Stimulated activated CD8-positive, alpha-beta memory T cell treated with anti-CD3 and anti-CD28 coated beads, Interleukin-7, amount 100 ng/mL, for 1 hour (primary cell): ENCODE measurements around the gene NARF.

Source experiments
- DNase-seq, 2 donors: peaks; one replicate each; pipeline ENCODE4 v3.0.0-alpha.2; 2020; ENCODE audit warnings: low read depth in 2 of 2

NARF gene

DNA sequence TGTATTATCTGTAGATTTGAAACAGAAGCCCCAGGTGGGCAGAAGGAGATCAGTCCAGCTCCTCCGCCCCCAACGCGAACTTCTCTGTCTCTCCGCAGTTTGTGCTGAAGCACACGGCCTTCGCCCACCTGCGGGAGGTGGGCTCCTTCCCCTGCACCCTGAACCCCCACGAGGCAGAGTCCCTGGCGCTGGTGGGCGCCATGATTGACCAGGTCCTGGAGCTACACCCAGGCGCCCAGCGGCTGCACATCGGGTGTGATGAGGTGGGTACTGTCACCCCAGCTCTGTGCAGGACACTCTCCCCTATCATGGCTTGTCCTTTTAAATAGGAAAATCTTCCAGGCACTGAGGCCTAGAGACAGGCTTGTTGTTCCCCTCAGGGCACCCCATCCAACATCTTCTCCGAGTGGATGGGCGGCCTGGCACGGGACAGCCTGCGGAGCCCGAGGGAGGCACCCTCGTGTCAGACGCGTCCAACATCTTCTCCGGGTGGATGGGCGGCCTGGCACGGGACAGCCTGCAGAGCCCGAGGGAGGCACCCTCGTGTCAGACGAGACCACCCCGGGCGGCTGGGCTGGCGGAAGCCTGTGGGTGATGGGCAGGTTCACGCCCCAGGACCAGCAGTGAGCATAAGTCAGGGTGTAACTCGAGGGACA lies 24.9 kb upstream of the NARF start:
- no peak for DNase-seq

DNA sequence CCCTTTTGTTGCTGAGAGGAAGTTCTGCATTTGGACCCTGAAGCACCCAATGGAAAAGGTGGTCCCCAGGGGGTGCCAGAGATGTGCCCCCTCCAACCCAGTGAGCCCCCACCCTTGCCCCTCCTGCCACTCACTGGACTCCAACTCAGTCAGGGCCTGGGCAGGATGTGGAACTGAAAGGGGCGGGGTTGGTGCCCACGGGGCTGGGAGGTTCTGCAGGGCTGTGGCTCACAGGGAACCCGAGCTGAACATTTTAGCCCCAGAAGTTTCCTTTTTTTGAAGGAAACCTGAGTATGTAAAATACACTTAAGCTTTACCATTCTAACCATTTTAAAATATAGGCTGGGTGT lies 24.4 kb upstream of the NARF start:
- DNase-seq, result no peak

DNA sequence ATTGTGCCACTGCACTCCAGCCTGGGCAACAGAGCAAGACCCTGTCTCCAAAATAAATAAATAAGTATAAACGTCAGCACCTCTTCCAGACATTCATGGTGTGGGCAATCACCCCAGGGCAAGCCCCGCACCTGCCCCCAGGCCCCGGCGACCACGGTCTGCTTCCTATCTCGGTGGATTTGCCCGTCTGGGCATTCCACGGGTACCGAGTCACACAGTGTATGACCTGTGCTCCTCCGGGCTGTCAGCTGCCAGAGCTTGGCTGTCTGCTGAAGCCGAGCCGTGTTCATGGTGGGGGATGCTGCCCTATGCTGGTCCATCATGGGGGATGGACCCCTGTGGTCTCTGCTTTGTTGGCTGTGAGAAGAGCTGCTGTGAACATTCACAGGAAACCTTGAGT lies 23.4 kb upstream of the NARF start:
- DNase-seq, result no peak

DNA sequence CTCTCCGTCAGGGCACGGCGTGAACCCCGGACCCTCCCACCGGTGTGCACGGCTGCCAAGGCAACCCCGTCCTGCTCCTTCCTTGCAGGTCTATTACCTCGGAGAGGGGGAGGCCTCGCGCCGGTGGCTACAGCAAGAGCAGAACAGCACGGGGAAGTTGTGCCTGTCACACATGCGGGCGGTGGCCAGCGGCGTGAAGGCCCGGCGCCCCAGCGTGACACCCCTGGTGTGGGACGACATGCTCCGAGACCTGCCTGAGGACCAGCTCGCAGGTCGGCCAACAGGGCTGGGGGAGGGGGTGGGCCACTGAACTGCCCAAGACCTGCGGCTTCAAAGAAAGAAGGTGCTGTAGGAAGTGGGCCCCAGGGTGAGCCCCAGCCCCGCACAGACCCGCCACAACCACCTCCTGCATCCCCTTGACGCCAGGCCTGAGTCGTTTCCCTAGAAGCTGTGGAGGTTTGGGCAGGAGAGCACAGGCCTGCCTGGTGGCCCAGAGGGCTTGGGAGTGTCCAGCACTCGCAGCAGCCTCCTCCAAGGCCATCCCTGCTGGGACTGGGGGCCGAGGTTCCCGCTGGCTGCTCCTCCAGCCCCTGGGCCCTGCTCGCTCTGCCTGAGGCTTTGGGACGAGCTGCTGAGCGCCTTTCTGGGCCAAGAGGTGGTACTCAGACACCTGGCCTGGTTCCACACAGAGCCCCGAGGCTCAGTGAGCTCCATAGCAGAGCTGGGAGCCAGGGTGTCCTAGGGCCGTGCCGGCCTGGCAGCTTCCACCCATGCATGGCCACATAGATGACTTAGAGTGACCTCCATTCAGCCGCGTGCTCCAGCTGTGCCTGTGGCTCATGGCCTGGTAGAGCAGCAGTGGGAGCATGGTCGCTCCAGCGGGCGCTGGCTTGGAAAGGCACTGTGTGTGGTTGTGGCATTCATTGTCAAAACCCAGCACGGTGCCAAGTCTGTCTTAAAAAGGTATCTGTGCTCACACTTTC lies 22.6 kb upstream of the NARF start:
- DNase-seq, result no peak

DNA sequence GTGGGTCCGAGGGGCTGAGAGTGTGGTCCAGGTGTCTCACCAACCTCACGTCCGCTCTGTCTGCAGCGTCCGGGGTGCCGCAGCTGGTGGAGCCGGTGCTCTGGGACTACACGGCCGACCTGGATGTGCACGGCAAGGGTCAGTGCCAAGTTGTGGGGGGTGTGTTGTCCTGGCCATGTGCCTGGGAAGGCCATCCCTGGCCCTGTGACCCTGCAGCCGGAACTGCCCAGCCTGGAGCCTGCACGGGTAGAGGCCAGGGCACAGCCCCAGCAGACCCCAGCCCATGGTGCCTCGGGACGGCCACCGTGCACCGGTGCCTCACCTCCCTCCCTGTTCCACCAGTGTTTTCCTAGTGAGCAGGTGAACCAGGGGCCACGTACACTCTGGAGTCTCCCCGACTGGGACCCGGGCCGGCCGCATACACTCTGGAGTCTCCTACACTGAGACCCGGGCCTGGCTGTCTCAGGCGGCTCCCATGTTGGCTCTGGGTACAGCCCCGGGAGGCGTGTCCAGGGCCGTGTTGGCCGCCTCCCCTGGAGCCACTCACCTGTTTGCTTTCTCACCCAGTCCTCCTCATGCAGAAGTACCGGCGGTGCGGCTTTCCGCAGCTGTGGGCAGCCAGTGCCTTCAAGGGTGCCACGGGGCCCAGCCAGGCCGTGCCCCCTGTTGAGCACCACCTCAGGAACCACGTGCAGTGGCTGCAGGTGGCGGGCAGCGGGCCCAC lies 21.8 kb upstream of the NARF start:
- DNase-seq, result no peak

DNA sequence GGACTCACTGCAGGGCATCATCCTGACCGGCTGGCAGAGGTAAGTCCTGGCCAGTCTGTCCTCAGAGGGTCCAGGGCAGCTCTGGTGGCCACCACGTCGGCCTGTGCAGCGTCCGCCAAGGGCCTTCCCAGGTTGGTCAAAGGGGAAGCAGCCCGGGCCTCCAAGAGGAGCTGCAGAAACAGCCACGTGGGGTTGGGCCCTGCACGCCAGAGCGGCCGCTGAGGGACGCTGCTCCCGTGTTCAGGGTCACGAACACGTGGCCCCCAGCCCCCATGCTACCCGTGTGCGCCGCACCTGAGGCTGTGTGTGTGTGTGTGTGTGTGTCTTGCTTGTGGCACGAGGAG lies 21.2 kb upstream of the NARF start:
- no peak for DNase-seq

DNA sequence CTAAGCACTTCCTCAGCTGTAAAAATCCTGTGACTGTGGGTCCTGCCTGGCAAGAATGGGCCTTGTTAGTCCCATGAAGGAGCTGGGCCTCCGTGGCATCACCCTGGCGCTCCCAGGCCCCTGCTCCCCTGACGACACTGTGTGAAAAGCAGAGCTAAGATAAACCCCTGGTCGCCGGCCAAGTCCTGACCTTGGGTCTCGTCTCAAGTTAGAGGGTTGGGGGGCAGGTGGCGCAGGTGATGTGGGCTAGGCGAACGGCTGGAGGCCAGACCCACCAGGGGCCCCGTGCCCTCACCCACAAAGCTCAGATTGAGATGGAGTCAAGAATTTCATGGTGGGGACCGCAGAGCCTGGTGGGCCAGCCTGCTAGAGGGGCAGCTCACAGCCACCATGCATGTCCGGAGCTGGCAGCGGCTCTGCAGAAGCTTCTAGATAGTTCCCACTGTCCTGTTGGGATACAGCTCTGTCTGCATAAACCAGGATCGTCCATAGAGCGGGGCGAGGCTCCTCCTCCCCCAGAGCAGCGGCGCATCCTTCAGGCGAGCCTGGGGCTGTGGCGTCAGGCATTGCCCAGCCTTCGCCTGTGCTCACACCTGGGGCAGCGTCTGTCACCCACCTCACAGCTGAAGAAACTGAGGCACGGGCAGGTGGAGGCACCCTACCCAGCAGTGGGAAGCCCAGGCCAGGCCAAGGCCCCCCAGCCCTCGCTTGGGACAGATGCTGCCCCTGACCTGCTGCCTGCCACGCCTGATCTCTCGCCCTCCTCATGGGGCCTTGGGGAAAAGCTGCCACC lies 19.9 kb upstream of the NARF start:
- no peak for DNase-seq

DNA sequence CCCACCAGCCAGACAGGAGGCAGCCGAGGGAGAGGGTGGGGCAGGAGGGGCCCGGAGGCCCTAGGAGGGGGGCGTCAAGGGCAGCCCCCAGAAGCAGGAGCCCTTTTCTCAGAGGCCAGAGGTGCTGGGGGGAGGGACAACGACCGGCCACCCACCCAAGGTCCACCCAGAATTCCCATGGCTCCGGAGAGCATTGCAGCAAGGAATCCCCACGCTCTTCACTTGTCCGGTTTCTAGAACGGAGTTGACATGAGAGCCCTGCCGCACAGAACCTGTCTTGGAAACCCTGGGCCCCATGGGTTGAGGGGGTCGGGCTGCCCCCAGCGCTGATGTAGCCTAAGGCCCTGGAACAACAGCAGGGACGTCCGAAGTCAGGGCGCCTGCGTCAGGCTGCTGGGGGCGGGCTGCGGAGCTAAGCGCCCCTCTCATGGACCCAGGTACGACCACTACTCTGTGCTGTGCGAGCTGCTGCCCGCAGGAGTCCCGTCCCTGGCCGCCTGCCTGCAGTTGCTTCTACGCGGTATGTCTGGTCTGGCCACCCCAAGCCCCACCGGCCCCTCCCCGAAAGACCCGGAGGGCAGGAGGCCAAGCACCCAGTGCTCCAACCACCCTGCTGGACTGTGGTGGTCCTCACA lies 19.2 kb upstream of the NARF start:
- DNase-seq, result no peak

DNA sequence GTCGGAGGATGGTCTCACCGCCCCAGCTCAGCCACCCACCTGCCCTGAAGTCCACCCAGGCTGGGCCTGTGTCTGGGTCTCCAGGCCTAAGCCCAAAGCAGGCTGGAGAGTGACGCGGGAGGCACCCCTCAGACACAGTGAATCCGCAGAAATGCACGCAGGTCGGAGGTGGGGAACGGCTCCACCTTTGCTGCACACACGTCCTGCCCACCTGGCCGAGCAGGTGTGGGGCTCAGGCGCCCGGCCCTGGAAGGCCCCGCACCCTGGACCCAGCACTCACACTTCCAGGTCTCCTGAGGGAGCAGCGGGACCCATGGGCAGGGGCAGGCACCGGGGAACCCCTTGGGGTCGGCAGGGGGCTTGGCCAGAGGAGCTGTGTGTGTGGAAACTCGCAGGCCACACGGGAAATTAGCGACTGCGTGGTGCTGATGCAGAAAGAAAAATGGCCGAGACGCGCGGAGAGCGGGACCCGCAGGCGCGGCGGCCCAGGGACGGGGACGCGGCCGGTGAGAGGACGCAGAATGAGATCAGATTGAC lies 18.6 kb upstream of the NARF start:
- no peak for DNase-seq

DNA sequence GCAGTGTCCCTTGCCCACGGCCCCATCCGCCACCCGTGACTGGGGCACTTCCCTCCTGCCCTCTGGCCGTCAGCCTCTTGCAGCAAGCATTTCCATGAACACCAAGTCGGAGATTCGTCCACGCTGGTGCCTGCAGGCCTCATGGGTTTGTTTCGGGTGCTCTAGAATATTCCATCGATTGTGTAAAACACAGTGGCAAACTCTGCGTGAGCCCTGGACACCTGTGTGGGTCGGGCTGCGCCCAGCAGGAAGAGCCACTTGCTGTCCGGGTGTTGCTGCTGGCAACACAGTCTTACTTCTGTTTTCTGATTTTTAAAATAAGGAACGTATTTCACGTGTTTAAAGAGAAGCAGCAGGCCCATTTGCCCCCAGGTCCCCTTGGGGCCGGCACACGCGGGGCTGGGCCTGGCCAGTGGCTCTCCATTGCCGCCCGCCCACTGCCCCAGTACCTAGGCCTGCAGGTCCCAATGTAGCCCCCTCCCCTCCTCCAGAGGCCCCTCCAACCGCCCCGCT lies 18.0 kb upstream of the NARF start:
- DNase-seq, result no peak

DNA sequence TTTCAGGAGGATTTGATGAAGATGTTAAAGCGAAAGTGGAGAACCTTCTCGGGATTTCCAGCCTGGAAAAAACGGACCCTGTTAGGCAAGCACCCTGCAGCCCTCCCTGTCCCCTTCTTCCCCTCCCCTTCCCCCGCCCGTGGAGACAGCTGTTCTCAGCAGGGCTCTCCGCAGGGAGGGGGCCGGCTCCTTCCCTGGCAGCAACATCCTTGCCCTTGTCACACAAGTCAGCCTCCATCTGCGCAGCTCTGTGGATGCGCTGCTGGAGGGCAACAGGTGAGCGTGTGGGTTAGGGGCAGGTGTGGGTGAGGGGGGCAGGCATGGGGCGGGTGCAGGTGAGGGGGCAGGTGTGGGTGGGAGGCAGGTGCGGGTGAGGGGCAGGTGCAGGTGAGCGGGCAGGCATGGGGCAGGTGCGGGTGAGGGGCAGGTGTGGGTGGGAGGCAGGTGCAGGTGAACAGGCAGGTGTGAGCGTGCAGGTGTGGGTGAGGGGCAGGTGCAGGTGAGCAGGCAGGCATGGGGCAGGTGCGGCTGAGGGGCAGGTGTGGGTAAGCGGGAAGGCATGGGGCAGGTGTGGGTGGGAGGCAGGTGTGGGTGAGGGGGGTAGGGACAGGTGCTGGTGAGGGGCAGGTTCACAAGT lies 17.4 kb upstream of the NARF start:
- DNase-seq, result no peak

DNA sequence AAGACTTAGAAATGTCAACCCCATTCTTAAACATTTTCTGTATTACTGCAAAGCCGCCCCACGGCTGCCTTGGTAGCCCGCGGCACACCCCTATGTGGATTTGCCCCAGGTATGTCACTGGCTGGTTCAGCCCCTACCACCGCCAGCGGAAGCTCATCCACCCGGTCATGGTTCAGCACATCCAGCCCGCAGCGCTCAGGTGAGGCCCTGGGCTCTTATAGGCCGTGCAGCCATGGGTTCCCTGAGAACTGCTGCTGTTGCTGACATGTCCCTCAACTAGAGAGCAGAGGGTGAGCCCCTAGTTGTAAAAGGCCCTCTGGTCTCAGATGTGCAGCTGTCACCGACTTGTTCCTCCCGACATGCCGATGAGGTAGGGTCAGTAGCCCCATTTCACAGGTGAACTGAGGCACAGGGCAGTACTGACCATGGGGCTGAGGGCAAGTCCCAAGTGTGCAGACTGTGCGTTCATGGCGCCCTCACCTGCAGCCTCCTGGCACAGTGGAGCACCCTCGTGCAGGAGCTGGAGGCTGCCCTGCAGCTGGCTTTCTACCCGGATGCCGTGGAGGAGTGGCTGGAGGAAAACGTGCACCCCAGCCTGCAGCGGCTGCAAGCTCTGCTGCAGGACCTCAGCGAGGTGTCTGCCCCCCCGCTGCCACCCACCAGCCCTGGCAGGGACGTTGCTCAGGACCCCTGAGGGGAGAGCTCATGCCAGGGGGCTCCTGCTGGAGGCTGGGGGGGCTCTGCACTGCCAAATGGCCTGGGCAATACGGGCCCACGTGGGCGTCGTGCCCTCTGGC lies 16.7 kb upstream of the NARF start:
- no peak for DNase-seq

DNA sequence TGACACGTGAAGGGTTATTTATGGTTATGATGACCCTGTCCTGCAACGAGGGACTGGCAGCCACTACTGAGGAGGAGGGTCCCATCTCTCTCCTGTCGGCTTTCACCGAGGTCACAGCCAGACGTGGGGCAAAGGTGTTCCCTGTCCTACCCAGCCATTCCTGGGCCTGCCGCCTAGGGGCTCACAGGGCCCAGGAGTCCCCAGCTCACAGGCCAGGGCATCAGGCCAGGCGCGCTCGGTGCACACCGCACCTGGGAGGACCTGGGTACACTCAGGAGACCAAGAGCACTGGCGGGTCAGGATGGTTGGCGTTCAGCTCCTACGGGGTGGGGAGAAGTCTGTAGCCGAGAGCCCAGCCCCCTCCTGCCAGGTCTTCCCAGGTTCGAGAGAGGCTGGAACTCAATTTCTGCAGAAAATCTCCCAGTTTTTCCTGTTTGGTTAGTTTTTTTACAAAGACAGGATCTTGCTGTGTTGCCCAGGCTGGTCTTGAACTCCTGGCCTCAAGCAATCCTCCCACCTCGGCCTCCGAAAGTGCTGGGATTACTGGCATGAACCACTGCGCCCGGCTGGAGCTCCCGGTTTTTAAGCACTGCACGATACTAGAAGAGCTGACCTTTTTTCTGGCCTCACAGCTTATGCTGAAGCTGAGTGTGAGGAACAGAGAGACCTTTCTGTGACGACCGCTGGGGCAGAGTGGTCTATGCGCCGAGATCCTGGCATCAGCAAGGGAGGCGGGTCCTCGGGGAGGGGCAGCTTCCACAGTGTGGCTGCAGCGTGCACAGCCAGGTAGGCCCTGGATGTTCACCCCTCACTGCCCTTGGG lies 15.7 kb upstream of the NARF start:
- DNase-seq, result no peak

DNA sequence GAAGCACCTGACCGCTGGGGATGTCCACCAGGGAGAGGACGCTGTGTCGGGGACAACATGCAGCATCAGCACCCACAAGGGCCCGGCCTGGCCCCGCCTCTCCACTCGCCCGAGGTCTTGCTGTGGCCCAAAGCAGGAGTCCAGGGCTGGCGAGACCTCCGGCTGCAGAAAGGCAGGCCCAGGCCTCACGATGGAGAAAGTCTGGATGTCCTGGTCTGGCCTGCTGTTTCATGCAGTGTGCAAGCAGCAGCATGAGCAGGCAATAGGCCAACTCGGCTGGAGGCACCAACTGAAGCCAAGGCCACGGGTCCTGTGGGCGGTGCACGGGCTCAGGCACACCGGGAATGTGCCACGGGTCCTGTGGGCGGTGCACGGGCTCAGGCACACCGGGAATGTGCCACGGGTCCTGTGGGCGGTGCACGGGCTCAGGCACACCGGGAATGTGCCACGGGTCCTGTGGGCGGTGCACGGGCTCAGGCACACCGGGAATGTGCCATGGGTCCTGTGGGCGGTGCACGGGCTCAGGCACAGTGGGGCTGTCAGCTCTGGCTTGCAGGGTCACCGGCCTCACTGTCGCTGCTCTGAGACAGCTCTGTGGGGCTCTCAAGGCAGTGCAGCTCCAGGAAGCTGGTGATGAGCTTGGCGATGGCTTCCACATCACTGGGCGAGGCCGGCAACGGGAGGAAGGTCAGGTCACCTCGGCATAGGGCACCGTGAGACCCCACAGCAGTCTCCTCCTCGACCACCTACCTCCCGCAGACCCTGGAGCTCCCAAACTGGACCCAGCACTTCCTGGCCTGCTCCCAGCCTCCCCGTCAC lies 14.9 kb upstream of the NARF start:
- no peak for DNase-seq

DNA sequence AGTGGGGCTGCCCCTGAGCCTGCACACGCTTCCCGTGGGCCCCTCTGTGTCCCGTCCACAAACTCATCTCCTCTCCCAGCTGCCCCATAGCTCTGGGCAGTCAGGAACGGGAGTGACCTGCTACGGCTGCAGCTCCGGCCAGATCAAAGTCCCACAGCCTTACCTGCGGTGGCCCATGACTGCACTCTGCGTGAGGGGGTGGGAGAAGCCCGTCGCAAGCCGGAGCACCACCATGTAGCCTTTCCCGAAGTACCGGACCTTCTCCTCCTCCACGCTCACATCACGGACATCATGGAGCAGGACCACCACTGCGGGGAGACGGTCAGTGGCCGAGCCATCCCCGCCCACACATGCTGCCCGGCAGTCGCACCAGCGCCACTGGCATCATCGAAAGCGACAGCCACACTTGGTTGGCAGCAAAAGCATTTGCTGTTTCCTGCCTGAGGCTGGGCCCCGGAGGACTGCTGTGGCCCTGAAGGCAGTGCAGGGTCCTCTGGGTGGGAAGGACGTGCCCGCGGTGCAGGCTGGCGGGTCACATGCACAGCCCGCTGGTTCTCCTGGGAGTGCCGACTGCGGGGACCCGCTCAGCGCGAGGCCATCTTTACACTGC lies 14.2 kb upstream of the NARF start:
- DNase-seq, result no peak

DNA sequence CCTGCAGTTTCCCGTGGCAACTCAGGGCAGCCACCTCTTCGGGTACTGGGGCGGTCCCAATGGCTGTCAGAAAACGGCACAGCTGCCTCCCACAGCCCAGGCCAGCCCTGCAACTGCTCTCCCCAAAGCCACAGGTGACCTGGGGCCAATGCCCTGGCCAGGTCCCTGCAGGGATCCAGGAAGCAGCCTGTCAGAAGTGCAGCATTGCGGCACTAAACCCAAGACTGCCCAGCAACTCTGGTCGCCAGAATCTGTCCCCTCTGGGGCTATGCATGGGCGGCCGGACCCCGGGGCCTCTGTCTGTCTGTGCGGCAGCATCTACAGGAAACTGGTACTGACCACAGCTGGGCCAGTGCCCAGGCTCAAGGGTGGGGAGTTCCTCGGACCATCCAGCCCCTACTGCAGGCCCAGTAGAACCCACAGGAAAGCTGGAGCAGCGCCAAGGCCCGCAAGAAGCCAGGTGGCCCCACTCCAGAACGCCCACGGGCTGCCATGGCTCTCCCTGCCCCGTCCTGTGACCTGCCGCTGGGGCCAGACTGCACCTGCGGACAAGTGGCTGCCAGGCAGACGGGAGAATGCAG lies 13.5 kb upstream of the NARF start:
- DNase-seq, result no peak

DNA sequence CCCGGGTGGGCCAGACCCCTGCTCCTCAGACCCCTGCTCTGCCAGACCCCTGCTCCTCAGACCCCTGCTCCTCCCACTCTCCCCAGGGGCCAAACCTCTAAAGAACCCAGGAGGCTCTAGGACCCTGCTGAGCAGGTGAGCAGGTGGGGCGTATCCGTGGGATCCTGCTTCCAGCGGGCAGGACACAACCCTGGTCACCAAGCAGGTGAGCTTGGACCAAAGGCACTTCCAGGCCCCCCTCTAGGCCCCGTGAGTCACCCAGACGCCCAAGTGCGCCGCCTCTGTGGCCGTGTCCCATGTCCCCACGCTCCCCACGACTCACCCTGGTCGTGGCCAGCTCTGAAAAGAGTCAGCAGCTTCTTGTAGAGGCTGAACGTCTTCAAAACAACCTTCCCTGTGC lies 13.0 kb upstream of the NARF start:
- no peak for DNase-seq
